ENCODE measurements around the gene PRUNE2. TPM values are rescaled to one million over a fixed set of nuclear protein-coding genes. Genes with fewer than 3 reads are reported as not detected.

Gene PRUNE2
- polyA plus RNA-seq, 1 of the 3 experiments (the other 2 are of a cell fraction), result 13.0 TPM

- no peak for TF ChIP-seq IRF3 (IDR thresholded peaks at IDR 0.05; ENCODE audit: low read depth, low read length)
- no peak for TF ChIP-seq EP300 (IDR thresholded peaks at IDR 0.05; ENCODE audit: borderline replicate concordance in 1 of 2, low read depth in 1 of 2, low read length in 1 of 2)
- no peak for TF ChIP-seq CTCF (IDR thresholded peaks at IDR 0.05)
- TF ChIP-seq SMC3 (IDR thresholded peaks at IDR 0.05; ENCODE audit: low read depth, low read length), result no peak
- TF ChIP-seq NFIC (IDR thresholded peaks at IDR 0.05; ENCODE audit: borderline replicate concordance), result no peak
Measured at GRCh38 chr9:76617497-76618175, 288.3 kb downstream of the PRUNE2 start (continued).

- 3% methylated on average over 2 of the region's 2 CpGs for WGBS (ENCODE audit: low lambda C conversion rate)
- Histone ChIP-seq H2AFZ (ENCODE audit: low read depth) (no peak overlapping the region), H3K9ac (no peak overlapping the region), H3F3A (replicated peaks; ENCODE audit: insufficient read depth) (no peaks in the 10 kb centered on the region), H3K4me3 (ENCODE audit: low read depth in 2 of 2, low read length in 1 of 2) (no peak overlapping the region), H3K27me3 (ENCODE audit: insufficient read depth) (peaks cover 8% of the 10 kb centered on the region; the same call in 1 of the 2 replicates), H3K36me3 (replicated peaks in 1 of 2; ENCODE audit: control insufficient read depth in 1 of 2, insufficient read depth in 2 of 2, low read length in 1 of 2) (no peaks in the 10 kb centered on the region), H4K20me1 (ENCODE audit: insufficient read depth) (no peaks in the 10 kb centered on the region), H3K79me2 (ENCODE audit: insufficient read depth) (no peaks in the 10 kb centered on the region), H3K27ac (ENCODE audit: low read depth in 2 of 2, low read length in 1 of 2) (no peak overlapping the region), H3K9me3 (no peaks in the 10 kb centered on the region), H3K9me2 (no peaks in the 10 kb centered on the region), H3K4me2 (no peak overlapping the region), H3K4me1 (ENCODE audit: control insufficient read depth in 1 of 2, insufficient read depth in 2 of 2, low read depth in 1 of 2, low read length in 1 of 2) (no peaks in the 10 kb centered on the region)
- ChIA-PET CTCF (no interaction called here), POLR2A (no interaction called here)
- TF ChIP-seq ELF1 (IDR thresholded peaks at IDR 0.05) (no peak), RAD21 (IDR thresholded peaks at IDR 0.05; ENCODE audit: low read length) (no peak), USF2 (IDR thresholded peaks at IDR 0.05; ENCODE audit: borderline replicate concordance, low read depth, low read length) (no peak), TCF12 (IDR thresholded peaks at IDR 0.05) (no peak), EZH2phosphoT487 (IDR thresholded peaks at IDR 0.05; ENCODE audit: borderline replicate concordance, low read depth) (no peak), EP300 (IDR thresholded peaks at IDR 0.05; ENCODE audit: borderline replicate concordance in 1 of 2, low read depth in 1 of 2, low read length in 1 of 2) (no peak), GABPA (IDR thresholded peaks at IDR 0.05; ENCODE audit: low read depth) (no peak), YY1 (IDR thresholded peaks at IDR 0.05; ENCODE audit: low read depth) (no peak), MAX (IDR thresholded peaks at IDR 0.05; ENCODE audit: low read depth) (no peak), SMC3 (IDR thresholded peaks at IDR 0.05; ENCODE audit: low read depth, low read length) (no peak)
- no peak for DNase-seq
Measured at GRCh38 chr9:76616780-76617179, 289.1 kb downstream of the PRUNE2 start.
